ENCODE results near the gene RAG1.

DNA sequence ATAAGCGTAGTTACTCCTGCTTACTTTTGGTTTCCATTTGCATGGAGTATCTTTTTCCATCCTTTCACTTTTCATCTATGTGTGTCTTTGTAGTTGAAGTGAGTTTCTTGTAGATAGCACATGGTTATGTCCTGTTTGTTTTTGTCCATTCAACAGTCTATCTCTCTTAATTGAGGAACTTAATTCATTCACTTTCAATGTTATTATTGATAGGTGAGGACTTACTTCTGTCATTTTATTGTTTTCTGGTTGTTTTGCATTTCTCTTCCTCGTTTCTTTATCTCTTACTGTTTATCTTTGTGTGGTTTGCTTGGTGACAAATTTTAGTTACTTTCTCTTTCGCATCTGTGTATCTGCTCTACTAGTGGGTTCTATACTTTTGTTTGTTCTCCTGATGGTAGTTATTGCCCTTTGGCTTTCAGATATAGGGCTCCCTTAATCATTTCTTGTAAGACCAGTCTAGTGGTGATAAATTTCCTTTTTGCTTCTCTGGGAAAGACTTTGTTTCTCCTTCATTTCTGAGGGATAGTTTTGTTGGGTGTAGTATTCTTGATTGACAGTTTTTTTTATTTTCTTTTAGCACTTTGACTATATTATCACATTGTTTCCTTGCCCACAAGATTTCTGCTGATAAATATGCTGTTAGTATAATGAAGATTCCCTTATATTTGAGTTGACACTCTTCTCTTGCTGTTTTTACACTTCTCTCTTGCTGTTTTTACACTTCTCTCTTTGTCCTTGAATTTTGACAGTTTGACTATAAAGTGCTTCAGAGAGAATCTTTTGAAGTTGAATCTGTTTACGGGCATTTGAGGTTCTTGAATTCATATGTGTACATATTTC is 9.0 kb upstream of the RAG1 start:
- TF ChIP-seq, protein P1, sequence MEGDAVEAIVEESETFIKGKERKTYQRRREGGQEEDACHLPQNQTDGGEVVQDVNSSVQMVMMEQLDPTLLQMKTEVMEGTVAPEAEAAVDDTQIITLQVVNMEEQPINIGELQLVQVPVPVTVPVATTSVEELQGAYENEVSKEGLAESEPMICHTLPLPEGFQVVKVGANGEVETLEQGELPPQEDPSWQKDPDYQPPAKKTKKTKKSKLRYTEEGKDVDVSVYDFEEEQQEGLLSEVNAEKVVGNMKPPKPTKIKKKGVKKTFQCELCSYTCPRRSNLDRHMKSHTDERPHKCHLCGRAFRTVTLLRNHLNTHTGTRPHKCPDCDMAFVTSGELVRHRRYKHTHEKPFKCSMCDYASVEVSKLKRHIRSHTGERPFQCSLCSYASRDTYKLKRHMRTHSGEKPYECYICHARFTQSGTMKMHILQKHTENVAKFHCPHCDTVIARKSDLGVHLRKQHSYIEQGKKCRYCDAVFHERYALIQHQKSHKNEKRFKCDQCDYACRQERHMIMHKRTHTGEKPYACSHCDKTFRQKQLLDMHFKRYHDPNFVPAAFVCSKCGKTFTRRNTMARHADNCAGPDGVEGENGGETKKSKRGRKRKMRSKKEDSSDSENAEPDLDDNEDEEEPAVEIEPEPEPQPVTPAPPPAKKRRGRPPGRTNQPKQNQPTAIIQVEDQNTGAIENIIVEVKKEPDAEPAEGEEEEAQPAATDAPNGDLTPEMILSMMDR (optimal IDR thresholded peaks at IDR 0.05 in 1 of 3, IDR thresholded peaks at IDR 0.05 in 1 of 3, conservative IDR thresholded peaks at IDR 0.05 in 1 of 3; ENCODE audit: extremely low read depth in 1 of 3, insufficient read depth in 2 of 3, low read length in 3 of 3) = no peak
- no peak for TF ChIP-seq EZH2 (IDR thresholded peaks at IDR 0.05; ENCODE audit: low read length)
